ENCODE measurements around the gene PRCD. TPM values are rescaled to one million over a fixed set of nuclear protein-coding genes. Genes with fewer than 3 reads are reported as not detected.
A peak's percentile ranks its signal among the peaks of the same experiment; 100 is the strongest.

PRCD gene
- polyA plus RNA-seq, 1 of the 3 experiments (the other 2 are of a cell fraction) = 2.2 TPM

GRCh38 chr17:76530811-76531485 lies 8.9 kb upstream of the PRCD start:
- TF ChIP-seq, protein P1, sequence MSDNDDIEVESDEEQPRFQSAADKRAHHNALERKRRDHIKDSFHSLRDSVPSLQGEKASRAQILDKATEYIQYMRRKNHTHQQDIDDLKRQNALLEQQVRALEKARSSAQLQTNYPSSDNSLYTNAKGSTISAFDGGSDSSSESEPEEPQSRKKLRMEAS (IDR thresholded peaks at IDR 0.05; ENCODE audit: low read depth) = no peak
- TF ChIP-seq REST (IDR thresholded peaks at IDR 0.05; ENCODE audit: low read depth, low read length) (no peak), TAF1 (IDR thresholded peaks at IDR 0.05; ENCODE audit: borderline replicate concordance, low read depth, low read length) (no peak), MXI1 (IDR thresholded peaks at IDR 0.05; ENCODE audit: low read depth, low read length) (no peak), RXRA (IDR thresholded peaks at IDR 0.05; ENCODE audit: borderline replicate concordance, low read depth) (no peak), RCOR1 (IDR thresholded peaks at IDR 0.05; ENCODE audit: low read length) (no peak), FOXJ3 (CRISPR knock-in tag; IDR thresholded peaks at IDR 0.05) (no peak)
- DNase-seq = peak; percentile 39
- WGBS (ENCODE audit: low lambda C conversion rate) = 94% methylated on average over 22 of the region's 32 CpGs
- H3F3A ChIP-seq (replicated peaks; ENCODE audit: insufficient read depth) = peaks cover 7% of the 10 kb centered on the region
- H3K4me3 ChIP-seq (ENCODE audit: low read depth in 2 of 2, low read length in 1 of 2) = no peak overlapping the region
- no peak overlapping the region for H2AFZ ChIP-seq (ENCODE audit: low read depth)
- H3K36me3 ChIP-seq (replicated peaks in 1 of 2; ENCODE audit: control insufficient read depth in 1 of 2, insufficient read depth in 2 of 2, low read length in 1 of 2) = no peaks in the 10 kb centered on the region
- H3K4me1 ChIP-seq (ENCODE audit: control insufficient read depth in 1 of 2, insufficient read depth in 2 of 2, low read depth in 1 of 2, low read length in 1 of 2) = peaks cover 13 to 73% of the 10 kb centered on the region in 2 experiments; a peak in 3 of 4 replicates
- ChIA-PET POLR2A (interaction anchor here (1.2 to 11.2 kb wide), 3 partner anchors 9 to 26 kb away, joined by 6 to 245 read pairs (median 34); partner anchors contain the start of gene PRCD), CTCF (interaction anchor here (0.8 to 12.4 kb wide), 7 partner anchors 8 to 93 kb away, joined by 3 to 309 read pairs (median 13); partner anchors contain the start of genes CYGB and PRCD)
- no peak overlapping the region for H3K9ac ChIP-seq
- H3K9me3 ChIP-seq = no peaks in the 10 kb centered on the region
- no peaks in the 10 kb centered on the region for H3K79me2 ChIP-seq (ENCODE audit: insufficient read depth)
- H3K27ac ChIP-seq (ENCODE audit: low read depth in 2 of 2, low read length in 1 of 2) = peak overlapping the region in 1 of 2 experiments; percentile 89; a peak in 2 of 4 replicates
- no peaks in the 10 kb centered on the region for H3K9me2 ChIP-seq
- no peaks in the 10 kb centered on the region for H4K20me1 ChIP-seq (ENCODE audit: insufficient read depth)
- H3K4me2 ChIP-seq = no peak overlapping the region
- peaks cover 8% of the 10 kb centered on the region; the same call in 1 of the 2 replicates for H3K27me3 ChIP-seq (ENCODE audit: insufficient read depth)

- WGBS (ENCODE audit: low lambda C conversion rate) = 90% methylated on average over 18 of the region's 18 CpGs
- Histone ChIP-seq H3K9ac (no peak overlapping the region), H3K27me3 (ENCODE audit: insufficient read depth) (peaks cover 14% of the 10 kb centered on the region), H3K4me2 (no peak overlapping the region), H3K79me2 (ENCODE audit: insufficient read depth) (no peaks in the 10 kb centered on the region), H3F3A (replicated peaks; ENCODE audit: insufficient read depth) (peaks cover 8% of the 10 kb centered on the region), H3K9me2 (no peaks in the 10 kb centered on the region), H3K27ac (ENCODE audit: low read depth in 2 of 2, low read length in 1 of 2) (peak overlapping the region in 1 of 2 experiments; percentile 89; a peak in 2 of 4 replicates), H3K36me3 (replicated peaks in 1 of 2; ENCODE audit: control insufficient read depth in 1 of 2, insufficient read depth in 2 of 2, low read length in 1 of 2) (no peaks in the 10 kb centered on the region), H2AFZ (ENCODE audit: low read depth) (no peak overlapping the region), H4K20me1 (ENCODE audit: insufficient read depth) (no peaks in the 10 kb centered on the region), H3K4me3 (ENCODE audit: low read depth in 2 of 2, low read length in 1 of 2) (no peak overlapping the region), H3K9me3 (no peaks in the 10 kb centered on the region), H3K4me1 (ENCODE audit: control insufficient read depth in 1 of 2, insufficient read depth in 2 of 2, low read depth in 1 of 2, low read length in 1 of 2) (peaks cover 13 to 79% of the 10 kb centered on the region in 2 experiments; a peak in 3 of 4 replicates)
- peak; percentile 23 for DNase-seq
- 0 out of 2 replicates have a peak, but pooled peaks have one; percentile 6 for TF ChIP-seq FOXJ3 (CRISPR knock-in tag; IDR thresholded peaks at IDR 0.05)
- TF ChIP-seq, protein P2, sequence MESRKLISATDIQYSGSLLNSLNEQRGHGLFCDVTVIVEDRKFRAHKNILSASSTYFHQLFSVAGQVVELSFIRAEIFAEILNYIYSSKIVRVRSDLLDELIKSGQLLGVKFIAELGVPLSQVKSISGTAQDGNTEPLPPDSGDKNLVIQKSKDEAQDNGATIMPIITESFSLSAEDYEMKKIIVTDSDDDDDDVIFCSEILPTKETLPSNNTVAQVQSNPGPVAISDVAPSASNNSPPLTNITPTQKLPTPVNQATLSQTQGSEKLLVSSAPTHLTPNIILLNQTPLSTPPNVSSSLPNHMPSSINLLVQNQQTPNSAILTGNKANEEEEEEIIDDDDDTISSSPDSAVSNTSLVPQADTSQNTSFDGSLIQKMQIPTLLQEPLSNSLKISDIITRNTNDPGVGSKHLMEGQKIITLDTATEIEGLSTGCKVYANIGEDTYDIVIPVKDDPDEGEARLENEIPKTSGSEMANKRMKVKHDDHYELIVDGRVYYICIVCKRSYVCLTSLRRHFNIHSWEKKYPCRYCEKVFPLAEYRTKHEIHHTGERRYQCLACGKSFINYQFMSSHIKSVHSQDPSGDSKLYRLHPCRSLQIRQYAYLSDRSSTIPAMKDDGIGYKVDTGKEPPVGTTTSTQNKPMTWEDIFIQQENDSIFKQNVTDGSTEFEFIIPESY (IDR thresholded peaks at IDR 0.05; ENCODE audit: borderline replicate concordance, low read depth) = no peak
- CTCF ChIA-PET = interaction anchor here (0.6 to 12.4 kb wide), 6 partner anchors 8 to 92 kb away, joined by 3 to 309 read pairs (median 10); partner anchors contain the start of genes CYGB and PRCD
- POLR2A ChIA-PET = interaction anchor here (1.2 to 11.2 kb wide), 2 partner anchors 13 to 26 kb away, joined by 6 to 245 read pairs; no protein-coding TSS in a partner anchor
These were observed 8.3 kb upstream of the PRCD start for GRCh38 chr17:76531486-76532038.

Data from SK-N-SH (cell line).